GM20000 (cell line): ENCODE data around the gene UBE2L5.
"Not testable (repeated sequence)": the region's sequence is repeated elsewhere in the genome, so short reads cannot be mapped to it uniquely, and the experiment has no call there.

Experiments
- DNase-seq: peaks from one replicate; pipeline ENCODE4 v3.0.0; 2012; ENCODE audit warnings: low spot score
- TF ChIP-seq, protein P1 (sequence below): IDR thresholded peaks from 2 replicates; pipeline ENCODE4 v1.5.1; 2012; ENCODE audit warnings: mild to moderate bottlenecking, control low read depth; ENCODE audit errors: extremely low read depth, missing control alignments

Gene UBE2L5

DNA sequence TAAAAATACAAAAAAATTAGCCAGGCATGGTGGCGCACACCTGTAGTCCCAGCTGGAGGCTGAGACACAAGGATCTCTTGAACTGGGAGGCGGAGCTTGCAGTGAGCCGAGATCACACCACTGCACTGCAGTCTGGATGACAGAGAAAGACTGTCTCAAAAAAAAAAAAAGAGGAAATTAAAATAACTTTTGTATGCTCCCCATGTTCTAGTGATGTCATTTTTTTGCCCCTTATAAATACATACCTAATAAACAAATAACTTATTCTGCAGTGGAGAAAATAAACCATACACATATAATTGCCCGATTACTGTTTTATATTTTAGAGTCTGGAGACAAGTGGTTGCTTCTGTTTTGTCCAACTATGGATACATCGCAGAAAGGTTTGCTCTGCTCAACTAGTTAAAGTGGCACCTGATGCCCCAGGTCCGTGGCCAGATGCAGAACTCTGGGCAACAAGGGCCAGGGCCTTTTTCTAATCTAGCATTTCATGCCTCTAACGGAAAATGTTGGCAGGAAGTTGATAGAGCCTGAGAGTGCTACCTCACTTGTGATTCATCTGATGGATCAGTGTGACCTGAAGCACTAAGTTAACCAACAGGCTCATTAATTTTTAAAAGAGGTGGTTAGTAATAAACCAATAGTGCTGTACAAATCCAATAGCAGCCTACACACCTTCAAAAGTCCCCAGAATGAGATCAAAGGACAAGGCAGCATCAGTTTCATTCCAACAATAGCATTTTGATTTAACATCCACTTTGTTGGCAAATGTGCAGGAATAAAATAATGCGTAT, 18.8 kb downstream of the UBE2L5 start:
- no peak for DNase-seq
- TF ChIP-seq, protein P1, sequence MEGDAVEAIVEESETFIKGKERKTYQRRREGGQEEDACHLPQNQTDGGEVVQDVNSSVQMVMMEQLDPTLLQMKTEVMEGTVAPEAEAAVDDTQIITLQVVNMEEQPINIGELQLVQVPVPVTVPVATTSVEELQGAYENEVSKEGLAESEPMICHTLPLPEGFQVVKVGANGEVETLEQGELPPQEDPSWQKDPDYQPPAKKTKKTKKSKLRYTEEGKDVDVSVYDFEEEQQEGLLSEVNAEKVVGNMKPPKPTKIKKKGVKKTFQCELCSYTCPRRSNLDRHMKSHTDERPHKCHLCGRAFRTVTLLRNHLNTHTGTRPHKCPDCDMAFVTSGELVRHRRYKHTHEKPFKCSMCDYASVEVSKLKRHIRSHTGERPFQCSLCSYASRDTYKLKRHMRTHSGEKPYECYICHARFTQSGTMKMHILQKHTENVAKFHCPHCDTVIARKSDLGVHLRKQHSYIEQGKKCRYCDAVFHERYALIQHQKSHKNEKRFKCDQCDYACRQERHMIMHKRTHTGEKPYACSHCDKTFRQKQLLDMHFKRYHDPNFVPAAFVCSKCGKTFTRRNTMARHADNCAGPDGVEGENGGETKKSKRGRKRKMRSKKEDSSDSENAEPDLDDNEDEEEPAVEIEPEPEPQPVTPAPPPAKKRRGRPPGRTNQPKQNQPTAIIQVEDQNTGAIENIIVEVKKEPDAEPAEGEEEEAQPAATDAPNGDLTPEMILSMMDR: no peak

DNA sequence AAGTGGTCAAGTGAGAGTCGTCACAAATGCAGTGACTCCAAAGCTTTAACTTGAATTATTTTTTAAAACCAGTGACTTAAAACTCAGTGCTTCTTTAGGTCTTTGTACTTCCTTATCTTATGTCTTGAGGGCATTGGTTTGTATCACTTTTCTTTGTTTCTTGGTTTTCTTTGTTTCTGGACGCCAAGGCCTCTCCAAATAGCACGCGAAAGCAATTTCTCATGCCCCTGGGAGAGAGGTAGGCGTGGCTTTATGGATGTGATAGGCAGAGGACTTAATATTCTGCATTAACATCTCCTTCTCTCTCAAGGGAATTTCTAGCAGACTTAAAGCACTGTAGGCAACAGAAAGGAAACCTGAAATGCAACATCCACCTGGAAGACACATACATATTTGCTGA, 20.6 kb downstream of the UBE2L5 start:
- TF ChIP-seq, protein P1: no peak
- DNase-seq: peak; percentile 45

DNA sequence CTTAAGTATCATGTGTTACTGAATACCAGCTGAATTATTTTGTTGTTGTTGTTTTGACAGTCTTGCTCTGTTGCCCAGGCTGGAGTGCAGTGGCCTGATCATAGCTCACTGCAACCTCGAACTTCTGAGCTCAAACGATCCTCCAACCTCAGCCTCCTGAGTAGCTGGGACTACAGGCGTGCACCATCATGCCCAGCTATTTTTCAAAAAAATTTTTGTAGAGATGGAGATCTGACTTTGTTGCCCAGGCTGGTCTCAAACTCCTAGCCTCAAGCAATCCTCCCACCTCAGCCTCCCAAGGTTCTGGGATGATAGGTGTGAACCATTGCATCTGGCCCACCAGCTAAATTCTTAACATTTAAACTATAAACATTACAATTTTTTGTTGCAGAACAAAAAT, 21.2 kb downstream of the UBE2L5 start:
- not testable (repeated sequence) for DNase-seq

DNA sequence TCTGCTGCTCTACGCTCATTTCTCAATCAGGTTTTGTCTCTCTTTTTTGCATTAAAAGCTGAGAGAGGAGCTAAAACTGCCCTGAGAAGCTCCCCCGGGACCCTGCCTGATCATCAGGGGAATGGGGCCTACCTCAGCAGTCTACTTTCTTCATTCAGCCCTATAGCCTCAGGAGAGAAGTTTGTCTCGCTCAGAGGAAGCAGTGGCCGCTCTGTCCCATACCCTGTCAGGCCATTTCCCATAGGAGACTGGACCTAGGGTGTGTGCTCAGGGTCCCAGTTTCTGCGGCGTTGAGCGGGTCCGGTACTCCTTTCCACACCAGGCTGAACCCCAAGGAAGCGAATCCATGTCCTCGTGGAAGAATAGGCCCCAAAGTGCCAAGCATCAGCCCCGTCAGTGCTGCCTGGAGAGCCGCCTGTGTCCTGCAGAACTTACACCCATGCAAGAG, 21.7 kb downstream of the UBE2L5 start:
- TF ChIP-seq, protein P1: no peak
- peak; percentile 72 for DNase-seq

DNA sequence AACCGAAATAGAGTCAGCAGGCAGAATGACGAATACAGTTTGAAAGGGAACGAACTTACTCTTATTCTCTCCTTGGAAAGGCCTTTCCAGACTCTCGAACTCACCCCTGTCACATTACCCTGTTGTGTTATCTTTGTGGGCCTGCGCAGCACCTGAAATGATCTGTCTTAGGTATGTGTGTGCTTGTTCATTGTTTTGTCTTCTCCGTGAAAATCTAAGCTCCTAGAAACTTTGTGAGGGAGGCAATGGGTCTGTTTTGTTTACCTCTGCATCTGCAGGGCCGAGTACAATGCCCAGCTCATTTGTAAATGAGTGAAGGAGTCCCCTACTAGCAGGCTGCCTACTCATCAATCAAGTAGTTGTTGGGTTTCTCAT, 23.8 kb downstream of the UBE2L5 start:
- TF ChIP-seq, protein P1: no peak
- no peak for DNase-seq

DNA sequence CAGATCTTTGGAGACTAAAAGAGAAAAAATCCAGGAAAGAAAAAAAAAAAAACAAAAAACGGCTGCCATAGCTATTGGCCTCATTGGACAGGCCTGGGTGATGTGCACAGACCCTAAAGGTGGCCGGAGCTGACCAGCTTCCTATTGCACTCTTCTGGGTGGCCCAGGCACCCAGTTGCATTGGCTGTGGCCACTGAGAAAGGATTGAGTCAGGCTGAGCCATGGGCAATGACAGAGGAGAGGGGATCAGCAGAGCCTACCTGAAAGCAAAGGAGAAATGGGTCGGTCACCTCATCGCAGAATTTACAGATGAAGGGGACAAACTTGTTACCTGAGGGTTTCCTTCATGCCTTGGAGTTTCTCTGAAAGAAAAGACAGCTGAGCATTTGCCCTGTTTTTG, 26.1 kb downstream of the UBE2L5 start:
- TF ChIP-seq, protein P1: no peak
- no peak for DNase-seq

DNA sequence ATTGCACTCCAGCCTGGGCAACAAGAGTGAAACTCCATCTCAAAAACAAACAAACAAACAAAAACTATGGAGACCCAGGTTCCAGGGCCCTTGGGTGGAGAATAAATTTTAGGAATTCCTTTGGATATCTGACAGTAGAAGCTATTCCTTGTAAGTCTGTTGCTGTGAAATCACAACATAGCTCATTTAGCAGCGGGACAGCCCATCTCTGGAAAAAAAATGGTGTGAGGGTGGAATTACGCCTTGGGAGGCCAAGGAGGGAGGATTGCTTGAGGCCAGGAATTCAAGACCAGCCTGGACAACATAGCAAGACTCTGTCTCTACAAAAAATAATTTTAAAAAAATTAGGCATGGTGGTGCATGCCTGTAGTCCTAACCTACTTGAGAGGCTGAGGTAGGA, 27.8 kb downstream of the UBE2L5 start:
- DNase-seq: no peak
- TF ChIP-seq, protein P1: no peak

DNA sequence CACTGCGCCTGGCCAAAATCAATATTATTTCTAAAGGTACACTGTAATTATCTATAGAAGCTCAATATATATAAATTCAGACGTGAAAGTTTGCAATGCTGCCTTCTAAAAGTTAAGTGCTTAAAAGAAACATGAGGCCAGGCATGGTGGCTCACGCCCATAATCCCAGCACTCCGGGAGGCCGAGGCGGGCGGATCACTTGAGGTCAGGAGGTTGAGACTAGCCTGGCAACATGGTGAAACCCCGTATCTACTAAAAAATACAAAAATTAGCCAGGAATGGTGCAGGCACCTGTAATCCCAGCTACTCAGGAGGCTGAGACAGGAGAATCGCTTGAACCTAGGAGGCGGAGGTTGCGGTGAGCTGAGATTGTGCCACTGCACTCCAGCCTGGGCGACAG, 29.2 kb downstream of the UBE2L5 start:
- not testable (repeated sequence) for DNase-seq
